Breast epithelium (tissue), 3 donors: Measurements from ENCODE around the gene VEGFC.

Experiments used
- CTCF ChIP-seq, 3 donors: fragments of 450-650 bp; IDR thresholded peaks; one replicate each; pipeline ENCODE4 v1.5.1; 2016 to 2017; ENCODE audit warnings: antibody characterized with exemption in 3 of 3, mild to moderate bottlenecking in 3 of 3, moderate library complexity in 3 of 3
- POLR2A ChIP-seq: fragments of 450-650 bp; IDR thresholded peaks from one replicate; pipeline ENCODE4 v1.6.1; 2016; ENCODE audit warnings: antibody characterized with exemption, mild to moderate bottlenecking, moderate library complexity

- TF ChIP-seq CTCF (IDR thresholded peaks at IDR 0.05) (no peak), POLR2A (no peak)
Measured at GRCh38 chr4:176794151-176794550, 1.4 kb upstream of the VEGFC start.
